Measurements from ENCODE around the gene LRFN2.

The LRFN2 gene

GRCh38 chr6:40586369-40587201, 579 bp downstream of the LRFN2 start:
- DNase-seq (ENCODE audit: insufficient read length, low spot score): no peak
- FAIRE-seq: no peak

- DNase-seq (ENCODE audit: insufficient read length, low spot score): no peak
- peak; percentile 40 for FAIRE-seq
Observed at GRCh38 chr6:40585651-40586269, 1.4 kb downstream of the LRFN2 start.

GRCh38 chr6:40585223-40585622, 1.9 kb downstream of the LRFN2 start:
- no peak for FAIRE-seq
- DNase-seq (ENCODE audit: insufficient read length, low spot score): no peak

- no peak for DNase-seq (ENCODE audit: insufficient read length, low spot score)
Observed at GRCh38 chr6:40584741-40585140, 2.4 kb downstream of the LRFN2 start.

GRCh38 chr6:40583709-40584108, 3.5 kb downstream of the LRFN2 start:
- FAIRE-seq (no peak), DNase-seq (ENCODE audit: insufficient read length, low spot score) (no peak)

More at GRCh38 chr6:40584741-40585140, 2.4 kb downstream of the LRFN2 start:
- FAIRE-seq: no peak

GRCh38 chr6:40582892-40583291, 4.3 kb downstream of the LRFN2 start:
- FAIRE-seq (no peak), DNase-seq (ENCODE audit: insufficient read length, low spot score) (no peak)

GRCh38 chr6:40579101-40579500, 8.1 kb downstream of the LRFN2 start:
- DNase-seq (ENCODE audit: insufficient read length, low spot score) (no peak), FAIRE-seq (no peak)

GRCh38 chr6:40577672-40578071, 9.5 kb downstream of the LRFN2 start:
- DNase-seq (ENCODE audit: insufficient read length, low spot score): no peak
- no peak for FAIRE-seq

- no peak for FAIRE-seq
- no peak for DNase-seq (ENCODE audit: insufficient read length, low spot score)
Observed at GRCh38 chr6:40573221-40573620, 13.9 kb downstream of the LRFN2 start.

- no peak for FAIRE-seq
- DNase-seq (ENCODE audit: insufficient read length, low spot score): no peak
Observed at GRCh38 chr6:40569162-40569910, 17.8 kb downstream of the LRFN2 start.

- DNase-seq (ENCODE audit: insufficient read length, low spot score) (no peak), FAIRE-seq (no peak)
Observed at GRCh38 chr6:40568062-40568708, 19.0 kb downstream of the LRFN2 start.

GRCh38 chr6:40563111-40563510, 24.1 kb downstream of the LRFN2 start:
- DNase-seq (ENCODE audit: insufficient read length, low spot score) (no peak), FAIRE-seq (no peak)

GRCh38 chr6:40559056-40559455, 28.1 kb downstream of the LRFN2 start:
- FAIRE-seq: no peak
- no peak for DNase-seq (ENCODE audit: insufficient read length, low spot score)

GRCh38 chr6:40558102-40558501, 29.1 kb downstream of the LRFN2 start:
- DNase-seq (ENCODE audit: insufficient read length, low spot score) (no peak), FAIRE-seq (no peak)

GRCh38 chr6:40556881-40557280, 30.3 kb downstream of the LRFN2 start:
- no peak for FAIRE-seq
- no peak for DNase-seq (ENCODE audit: insufficient read length, low spot score)

- FAIRE-seq: no peak
Observed at GRCh38 chr6:40556023-40556422, 31.1 kb downstream of the LRFN2 start.

GRCh38 chr6:40555092-40555491, 32.1 kb downstream of the LRFN2 start:
- DNase-seq (ENCODE audit: insufficient read length, low spot score) (no peak), FAIRE-seq (no peak)

More at GRCh38 chr6:40556023-40556422, 31.1 kb downstream of the LRFN2 start:
- no peak for DNase-seq (ENCODE audit: insufficient read length, low spot score)

GRCh38 chr6:40552941-40553340, 34.2 kb downstream of the LRFN2 start:
- no peak for FAIRE-seq
- no peak for DNase-seq (ENCODE audit: insufficient read length, low spot score)

- FAIRE-seq (no peak), DNase-seq (ENCODE audit: insufficient read length, low spot score) (no peak)
Observed at GRCh38 chr6:40551966-40552505, 35.1 kb downstream of the LRFN2 start.

- FAIRE-seq: no peak
- peak; percentile 15 for DNase-seq (ENCODE audit: insufficient read length, low spot score)
Observed at GRCh38 chr6:40550202-40551101, 36.7 kb downstream of the LRFN2 start.

All from HTR-8/SVneo (cell line).